ENCODE measurements around the gene KEL.

- TF ChIP-seq POLR2AphosphoS5 (IDR thresholded peaks at IDR 0.05; ENCODE audit: borderline replicate concordance, low read depth, low read length) = no peak
- TF ChIP-seq EZH2 (IDR thresholded peaks at IDR 0.05) = no peak
These were observed 1.8 kb upstream of the KEL start for GRCh38 chr7:142963993-142964392.

Data from SK-N-MC (cell line).